Liver (tissue), 9 donors: ENCODE results near the gene KMT2A. TPM values are rescaled to one million over a fixed set of nuclear protein-coding genes. Genes with fewer than 3 reads are reported as not detected.

Source experiments
- DNase-seq: peaks from one replicate; pipeline ENCODE4 v3.0.0-alpha.2; 2017; ENCODE audit warnings: low spot score
- H3K27ac ChIP-seq, 2 donors: one replicate each; pipeline ENCODE4 v1.7.0; 2013; ENCODE audit warnings: inconsistent platforms in 2 of 2, low read length in 2 of 2, control low read depth in 1 of 2, low read depth in 1 of 2, mild to moderate bottlenecking in 1 of 2
- H3K27me3 ChIP-seq, 4 donors: one replicate each; pipeline versions ENCODE4 v1.6.1 to v1.7.0; 2013; ENCODE audit warnings: low read length in 3 of 4, inconsistent platforms in 1 of 4, mild to moderate bottlenecking in 1 of 4, moderate library complexity in 1 of 4; ENCODE audit not compliant: control insufficient read depth in 4 of 4, insufficient read depth in 4 of 4
- H3K36me3 ChIP-seq, 4 donors: one replicate each; pipeline versions ENCODE4 v1.6.1 to v1.7.0; 2013; ENCODE audit warnings: low read length in 3 of 4, mild to moderate bottlenecking in 3 of 4, low read depth in 1 of 4, moderate library complexity in 1 of 4; ENCODE audit not compliant: control insufficient read depth in 4 of 4, insufficient read depth in 3 of 4
- H3K4me1 ChIP-seq, 4 donors: one replicate each; pipeline versions ENCODE4 v1.6.1 to v1.7.0; 2013; ENCODE audit warnings: low read length in 3 of 4, mild to moderate bottlenecking in 3 of 4, moderate library complexity in 1 of 4; ENCODE audit not compliant: control insufficient read depth in 4 of 4, insufficient read depth in 4 of 4
- H3K4me3 ChIP-seq, 3 donors: one replicate each; pipeline versions ENCODE4 v1.6.1 to v1.7.0; 2013; ENCODE audit warnings: low read length in 3 of 3, control low read depth in 1 of 3, low read depth in 1 of 3, mild to moderate bottlenecking in 1 of 3
- H3K9ac ChIP-seq, 2 donors: one replicate each; pipeline ENCODE4 v1.7.0; 2013; ENCODE audit warnings: low read length in 2 of 2, mild to moderate bottlenecking in 2 of 2, moderate library complexity in 2 of 2, control low read depth in 1 of 2, low read depth in 1 of 2
- H3K9me3 ChIP-seq, 4 donors: one replicate each; pipeline versions ENCODE4 v1.6.1 to v1.7.0; 2013; ENCODE audit warnings: low read length in 3 of 4; ENCODE audit not compliant: control insufficient read depth in 4 of 4
- EGR1 ChIP-seq, 2 donors: IDR thresholded peaks; 2 replicates each; pipeline ENCODE4 v1.6.1; 2016 to 2018; ENCODE audit warnings: antibody characterized with exemption in 2 of 2, low read depth in 2 of 2
- FOXA2 ChIP-seq: IDR thresholded peaks from 2 replicates; pipeline ENCODE4 v1.6.1; 2016; ENCODE audit warnings: antibody characterized with exemption
- GABPA ChIP-seq, 2 donors: IDR thresholded peaks in 1 of 2; conservative IDR thresholded peaks in 1 of 2; 2 replicates each; pipeline ENCODE4 v1.6.1; 2016; ENCODE audit warnings: antibody characterized with exemption in 2 of 2, mild to moderate bottlenecking in 1 of 2, moderate library complexity in 1 of 2
- HNF4A ChIP-seq, 2 donors: conservative IDR thresholded peaks; 2 replicates each; pipeline ENCODE4 v1.6.1; 2016; ENCODE audit warnings: antibody characterized with exemption in 2 of 2, mild to moderate bottlenecking in 2 of 2
- HNF4G ChIP-seq: IDR thresholded peaks from 2 replicates; pipeline ENCODE4 v1.6.1; 2016; ENCODE audit warnings: antibody characterized with exemption
- NR2F2 ChIP-seq: IDR thresholded peaks from 2 replicates; pipeline ENCODE4 v1.6.1; 2016; ENCODE audit warnings: antibody characterized with exemption
- RAD21 ChIP-seq, 2 donors: IDR thresholded peaks; 2 replicates each; pipeline ENCODE4 v1.6.1; 2016; ENCODE audit warnings: antibody characterized with exemption in 2 of 2, mild to moderate bottlenecking in 2 of 2
- RXRA ChIP-seq, 2 donors: IDR thresholded peaks; 2 replicates each; pipeline ENCODE4 v1.6.1; 2017 to 2018; ENCODE audit warnings: antibody characterized with exemption in 2 of 2, mild to moderate bottlenecking in 1 of 2
- SP1 ChIP-seq: IDR thresholded peaks from 2 replicates; pipeline ENCODE4 v1.6.1; 2018; ENCODE audit warnings: antibody characterized with exemption, mild to moderate bottlenecking
- TAF1 ChIP-seq: conservative IDR thresholded peaks from 2 replicates; pipeline ENCODE4 v1.6.1; 2016; ENCODE audit warnings: antibody characterized with exemption, mild to moderate bottlenecking
- YY1 ChIP-seq: IDR thresholded peaks from 2 replicates; pipeline ENCODE4 v1.6.1; 2016; ENCODE audit warnings: antibody characterized with exemption, mild to moderate bottlenecking
- WGBS: extraction: QIAGEN DNeasy Blood & Tissue Kit; methylation state at CpG from one replicate; pipeline ENCODE4 v1.1.7; 2013; 5-methylcytosine and 5-hydroxymethylcytosine counted together
- polyA plus RNA-seq, 2 donors: library from polyadenylated mRNA; stranded (reverse) in 1 of 2; unstranded in 1 of 2; fragments of 200-250 nt in 1 of 2; fragments of >200 nt in 1 of 2; fragmentation: Nextera tagmentation in 1 of 2; extraction: Ambion mirVana in 1 of 2; gene quantifications; one replicate each; pipeline versions ENCODE4 v1.2.1 to v1.2.3, GENCODE V29; 2013 to 2015
- total RNA-seq, 2 donors: library from RNA; depleted of rRNA; stranded (reverse); fragments of >200 nt; gene quantifications; one replicate each; pipeline ENCODE4 v1.2.3, GENCODE V29; 2014
- TF ChIP-seq, protein P1 (sequence below): IDR thresholded peaks from 2 replicates; pipeline ENCODE4 v1.6.1; 2016; ENCODE audit warnings: antibody characterized with exemption
- TF ChIP-seq, protein P2 (sequence below): IDR thresholded peaks from 2 replicates; pipeline ENCODE4 v1.6.1; 2016; ENCODE audit warnings: antibody characterized with exemption, mild to moderate bottlenecking
- donor health status: healthy.
- donor health status: healthy.
- donor health status: healthy.
- donor health status: healthy.
- donor health status: healthy.

Gene KMT2A
- total and polyA plus RNA-seq, 4 donors = 4.3 to 27.9 (median 12.9) TPM

DNA sequence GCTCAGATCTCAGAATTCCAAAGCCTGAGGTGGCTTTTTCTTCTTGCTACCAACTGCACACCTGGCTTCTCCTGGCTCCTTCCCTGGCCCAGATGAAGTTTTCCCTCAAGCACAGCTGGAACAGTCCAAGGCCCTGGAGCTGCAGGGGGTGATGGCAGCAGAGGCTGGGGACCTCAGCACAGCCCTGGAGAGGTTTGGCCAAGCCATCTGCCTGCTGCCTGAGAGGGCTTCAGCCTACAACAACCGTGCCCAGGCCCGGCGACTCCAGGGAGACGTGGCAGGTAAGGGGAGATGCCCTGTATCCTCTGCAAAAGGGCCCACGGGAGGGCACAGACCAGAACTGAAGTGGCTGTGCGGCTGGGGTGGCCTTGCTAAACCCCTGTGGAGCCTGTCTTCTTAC is 92.2 kb downstream of the KMT2A start:
- H3K27ac ChIP-seq = peak overlapping the region in 1 of 2 donors; percentile 64

DNA sequence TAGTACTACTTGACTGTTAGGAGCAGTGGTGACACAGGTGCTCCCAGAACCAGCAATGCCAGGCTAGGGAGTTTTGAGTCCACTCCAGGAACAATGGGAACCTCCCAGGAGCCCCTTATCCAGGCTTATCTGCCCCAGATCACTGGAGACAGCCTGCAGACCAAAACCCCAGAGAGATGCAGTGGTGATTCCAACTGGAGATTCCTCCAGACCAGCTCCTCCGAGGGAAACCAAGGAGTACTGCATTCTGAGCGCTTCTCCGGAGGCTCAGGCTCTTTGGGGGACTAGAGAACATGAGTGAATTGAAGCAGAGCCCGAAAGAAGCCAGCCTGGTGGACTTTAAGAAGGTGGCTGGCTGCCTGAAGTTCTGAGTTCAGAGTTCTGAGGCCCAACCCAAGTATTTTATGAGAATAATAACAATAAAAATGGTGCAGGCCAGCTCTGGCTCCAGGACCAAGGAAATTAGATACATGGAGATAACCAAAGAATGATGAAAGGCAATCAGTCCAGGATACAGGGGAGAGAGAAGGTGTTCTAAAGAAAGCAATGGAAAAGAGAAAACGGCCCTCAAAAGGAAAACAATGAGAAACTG is 93.4 kb downstream of the KMT2A start:
- no peak for DNase-seq
- Histone ChIP-seq H3K36me3 (no peaks in the 10 kb centered on the region), H3K9me3 (no peaks in the 10 kb centered on the region), H3K27ac (peak overlapping the region; percentile 42 to 67), H3K4me3 (peak overlapping the region; percentile 16 to 84 (median 76)), H3K4me1 (peaks cover 22 to 78% (median 64%) of the 10 kb centered on the region in 4 donors), H3K27me3 (no peaks in the 10 kb centered on the region), H3K9ac (peak overlapping the region in 1 of 2 donors; percentile 33)
- TF ChIP-seq RAD21 (IDR thresholded peaks at IDR 0.05) (no peak), RXRA (IDR thresholded peaks at IDR 0.05) (no peak)
- 68% methylated on average over 5 of the region's 5 CpGs for WGBS

More for the DNA sequence above, 92.2 kb downstream of the KMT2A start:
- no peaks in the 10 kb centered on the region for H3K36me3 ChIP-seq
- no peaks in the 10 kb centered on the region for H3K27me3 ChIP-seq
- H3K9ac ChIP-seq = peak overlapping the region; percentile 34 to 88
- WGBS = 38% methylated on average over 6 of the region's 6 CpGs
- H3K4me1 ChIP-seq = peaks cover 27 to 79% (median 69%) of the 10 kb centered on the region in 4 donors
- no peaks in the 10 kb centered on the region for H3K9me3 ChIP-seq
- H3K4me3 ChIP-seq = peak overlapping the region; percentile 52 to 84 (median 75)
- TF ChIP-seq, protein P1, sequence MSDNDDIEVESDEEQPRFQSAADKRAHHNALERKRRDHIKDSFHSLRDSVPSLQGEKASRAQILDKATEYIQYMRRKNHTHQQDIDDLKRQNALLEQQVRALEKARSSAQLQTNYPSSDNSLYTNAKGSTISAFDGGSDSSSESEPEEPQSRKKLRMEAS = no peak
- TF ChIP-seq RAD21 (IDR thresholded peaks at IDR 0.05) = no peak
- no peak for TF ChIP-seq HNF4A (conservative IDR thresholded peaks at IDR 0.05)
- DNase-seq = no peak

DNA sequence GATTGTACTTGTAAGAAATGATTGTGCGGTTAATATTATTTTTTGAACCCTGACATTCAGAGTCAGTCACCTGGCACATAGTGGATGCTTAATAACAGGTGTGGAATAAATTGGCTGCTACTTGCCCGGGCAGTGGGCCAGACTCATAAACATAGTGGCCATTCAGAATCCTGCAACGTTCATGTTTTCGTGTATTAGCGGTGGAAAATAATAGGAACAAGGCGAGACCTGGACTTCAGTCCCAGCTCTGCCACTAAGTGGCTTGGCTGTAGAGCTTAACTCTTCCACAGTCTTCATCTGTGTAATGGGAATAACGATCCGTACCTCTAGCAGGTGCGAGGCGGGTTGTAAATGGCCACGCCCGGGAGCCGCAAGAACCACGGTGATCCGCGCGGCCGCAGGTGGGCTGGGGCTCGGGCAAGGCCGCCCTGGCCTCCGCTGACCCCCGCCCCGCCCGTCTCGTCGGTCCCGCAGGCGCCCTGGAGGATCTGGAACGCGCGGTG is 93.9 kb downstream of the KMT2A start:
- Histone ChIP-seq H3K9me3 (no peaks in the 10 kb centered on the region), H3K36me3 (peaks cover 0 to 2% (median 0%) of the 10 kb centered on the region in 4 donors), H3K4me1 (peaks cover 17 to 75% (median 59%) of the 10 kb centered on the region in 4 donors), H3K4me3 (peak overlapping the region; percentile 53 to 76 (median 69)), H3K9ac (no peak overlapping the region), H3K27me3 (no peaks in the 10 kb centered on the region), H3K27ac (peak overlapping the region; percentile 42 to 67)
- DNase-seq = no peak
- WGBS = 3% methylated on average over 31 of the region's 31 CpGs
- TF ChIP-seq GABPA (IDR thresholded peaks at IDR 0.05 in 1 of 2, conservative IDR thresholded peaks at IDR 0.05 in 1 of 2) (no peak), HNF4A (conservative IDR thresholded peaks at IDR 0.05) (peak; percentile 20 to 40)

DNA sequence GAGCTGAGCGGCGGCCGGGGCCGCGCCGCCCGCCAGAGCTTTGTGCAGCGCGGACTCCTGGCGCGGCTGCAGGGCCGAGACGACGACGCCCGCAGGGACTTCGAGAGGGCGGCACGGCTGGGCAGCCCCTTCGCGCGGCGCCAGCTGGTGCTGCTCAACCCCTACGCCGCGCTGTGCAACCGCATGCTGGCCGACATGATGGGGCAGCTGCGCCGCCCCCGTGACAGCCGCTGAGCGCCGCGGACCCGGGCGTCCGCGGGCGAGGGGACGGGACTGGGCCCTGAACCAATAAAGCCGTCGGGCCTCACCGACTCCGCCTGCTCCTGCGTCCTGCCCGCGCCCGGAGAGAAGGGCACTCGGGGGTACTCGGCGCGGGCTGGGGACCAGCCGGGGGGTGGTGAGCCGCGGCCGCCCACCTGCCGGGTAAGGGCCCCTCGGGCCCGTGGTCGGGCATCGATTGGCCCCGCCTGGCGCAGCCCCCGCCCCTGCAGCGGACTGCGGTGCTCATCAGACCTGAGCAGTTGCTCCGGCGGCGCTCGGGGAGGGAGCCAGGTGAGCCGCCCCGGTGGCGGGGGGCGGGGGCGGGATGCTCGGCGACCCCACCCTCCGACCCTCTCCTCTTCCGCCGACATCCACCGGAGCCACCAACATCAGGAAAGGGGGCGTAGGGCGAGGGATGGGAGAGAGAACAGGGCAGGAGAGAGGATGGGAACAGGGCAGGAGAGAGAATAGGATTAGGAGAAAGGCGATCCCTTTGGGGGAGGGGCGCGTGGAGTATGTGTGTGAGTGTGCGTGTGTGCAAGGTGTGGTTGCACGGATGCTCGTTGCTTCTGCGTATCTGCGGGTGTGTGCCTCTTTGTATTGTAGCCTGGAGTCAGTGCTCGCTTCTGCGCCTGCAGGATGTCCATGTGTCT is 94.6 kb downstream of the KMT2A start, which contains the start of gene TMEM25:
TMEM25 (plus strand) TSS at position 510 of the 914 bp plus-strand sequence. CDS start 610 bp downstream, outside the sequence.
- DNase-seq = peak; percentile 60
- Histone ChIP-seq H3K27ac (peak within 1 kb of the TSS; percentile 67 to 68), H3K9me3 (no peaks in the 10 kb centered on the region), H3K4me1 (peaks cover 15 to 72% (median 55%) of the 10 kb centered on the region in 4 donors), H3K9ac (no peak within 1 kb of the TSS), H3K36me3 (peaks cover 0 to 4% (median 0%) of the 10 kb centered on the region in 4 donors), H3K27me3 (no peaks in the 10 kb centered on the region), H3K4me3 (peak within 1 kb of the TSS; percentile 56 to 76 (median 69))
- TF ChIP-seq SP1 (no peak), RAD21 (IDR thresholded peaks at IDR 0.05) (no peak), NR2F2 (no peak), YY1 (no peak), TAF1 (no peak), FOXA2 (no peak), HNF4G (no peak), RXRA (IDR thresholded peaks at IDR 0.05) (no peak), EGR1 (IDR thresholded peaks at IDR 0.05; ENCODE audit: low read depth in 2 of 2) (no peak)
- TF ChIP-seq, protein P2, sequence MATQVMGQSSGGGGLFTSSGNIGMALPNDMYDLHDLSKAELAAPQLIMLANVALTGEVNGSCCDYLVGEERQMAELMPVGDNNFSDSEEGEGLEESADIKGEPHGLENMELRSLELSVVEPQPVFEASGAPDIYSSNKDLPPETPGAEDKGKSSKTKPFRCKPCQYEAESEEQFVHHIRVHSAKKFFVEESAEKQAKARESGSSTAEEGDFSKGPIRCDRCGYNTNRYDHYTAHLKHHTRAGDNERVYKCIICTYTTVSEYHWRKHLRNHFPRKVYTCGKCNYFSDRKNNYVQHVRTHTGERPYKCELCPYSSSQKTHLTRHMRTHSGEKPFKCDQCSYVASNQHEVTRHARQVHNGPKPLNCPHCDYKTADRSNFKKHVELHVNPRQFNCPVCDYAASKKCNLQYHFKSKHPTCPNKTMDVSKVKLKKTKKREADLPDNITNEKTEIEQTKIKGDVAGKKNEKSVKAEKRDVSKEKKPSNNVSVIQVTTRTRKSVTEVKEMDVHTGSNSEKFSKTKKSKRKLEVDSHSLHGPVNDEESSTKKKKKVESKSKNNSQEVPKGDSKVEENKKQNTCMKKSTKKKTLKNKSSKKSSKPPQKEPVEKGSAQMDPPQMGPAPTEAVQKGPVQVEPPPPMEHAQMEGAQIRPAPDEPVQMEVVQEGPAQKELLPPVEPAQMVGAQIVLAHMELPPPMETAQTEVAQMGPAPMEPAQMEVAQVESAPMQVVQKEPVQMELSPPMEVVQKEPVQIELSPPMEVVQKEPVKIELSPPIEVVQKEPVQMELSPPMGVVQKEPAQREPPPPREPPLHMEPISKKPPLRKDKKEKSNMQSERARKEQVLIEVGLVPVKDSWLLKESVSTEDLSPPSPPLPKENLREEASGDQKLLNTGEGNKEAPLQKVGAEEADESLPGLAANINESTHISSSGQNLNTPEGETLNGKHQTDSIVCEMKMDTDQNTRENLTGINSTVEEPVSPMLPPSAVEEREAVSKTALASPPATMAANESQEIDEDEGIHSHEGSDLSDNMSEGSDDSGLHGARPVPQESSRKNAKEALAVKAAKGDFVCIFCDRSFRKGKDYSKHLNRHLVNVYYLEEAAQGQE = no peak
- WGBS = 2% methylated on average over 94 of the region's 94 CpGs
